Panc1 (cell line): ENCODE measurements around the gene ASAP2. TPM values are rescaled to one million over a fixed set of nuclear protein-coding genes. Genes with fewer than 3 reads are reported as not detected.

ENCODE experiments used
- ATAC-seq: fragments of 200-7000 bp; cut with Tn5 transposase; 2 replicates; pipeline ENCODE4 v1.9.1; 2020; ENCODE audit warnings: mild to moderate bottlenecking, moderate library complexity
- BruUV-seq: library from RNA; stranded (reverse); fragments of 400-500 nt; replicated peaks from 2 replicates; lab custom pipeline; 2021; lab: Mats Ljungman, UMichigan
- CTCF ChIA-PET: fragments of 300-600 bp; sonication (Branson Sonifier 250); formaldehyde crosslinking; loops from one replicate; lab custom pipeline; 2022; ENCODE audit warnings: antibody characterized with exemption; lab: Charles Lee
- POLR2A ChIA-PET: fragments of 300-600 bp; sonication (Branson Sonifier 250); formaldehyde crosslinking; loops from one replicate; lab custom pipeline; 2022; ENCODE audit warnings: antibody characterized with exemption; lab: Charles Lee
- DNase-seq: peaks from one replicate; pipeline ENCODE4 v3.0.0-alpha.2; 2010; ENCODE audit warnings: low read depth, low spot score
- H3K27ac ChIP-seq: 2 replicates; pipeline ENCODE4 v1.5.1; 2011; ENCODE audit warnings: mild to moderate bottlenecking, low read length, inconsistent platforms
- H3K27me3 ChIP-seq: fragments of 200-500 bp; sonication (Bioruptor generic); 2 replicates; pipeline ENCODE4 v1.6.0; 2014; ENCODE audit warnings: low read length, inconsistent platforms; ENCODE audit not compliant: control insufficient read depth, insufficient read depth
- H3K36me3 ChIP-seq: fragments of 200-500 bp; sonication (Bioruptor generic); 2 replicates; pipeline ENCODE4 v1.5.1; 2014; ENCODE audit warnings: inconsistent platforms, mild to moderate bottlenecking, low read length, moderate library complexity; ENCODE audit not compliant: control insufficient read depth, insufficient read depth
- H3K4me1 ChIP-seq: 2 replicates; pipeline ENCODE4 v1.5.1; 2011; ENCODE audit warnings: inconsistent platforms, mild to moderate bottlenecking, low read length, moderate library complexity; ENCODE audit not compliant: control insufficient read depth, insufficient read depth
- H3K4me3 ChIP-seq, 2 experiments: 2 replicates each; pipeline ENCODE4 v1.5.1; 2011 to 2012; ENCODE audit warnings: low read depth in 2 of 2, low read length in 2 of 2, mild to moderate bottlenecking in 2 of 2, inconsistent platforms in 1 of 2, moderate library complexity in 1 of 2
- H3K9me3 ChIP-seq: fragments of 200-500 bp; sonication (Bioruptor generic); 2 replicates; pipeline ENCODE4 v1.5.1; 2014; ENCODE audit warnings: low read depth, mild to moderate bottlenecking, inconsistent platforms, low read length, moderate library complexity; ENCODE audit not compliant: control insufficient read depth, insufficient read depth
- POLR2AphosphoS5 ChIP-seq: IDR thresholded peaks from 2 replicates; pipeline ENCODE4 v1.6.1; 2012; ENCODE audit warnings: mild to moderate bottlenecking, low read depth, low read length, moderate library complexity
- REST ChIP-seq, 2 experiments: IDR thresholded peaks; 2 replicates each; pipeline ENCODE4 v1.6.1; 2011 to 2012; ENCODE audit warnings: low read depth in 2 of 2, control low read depth in 1 of 2, low read length in 1 of 2, mild to moderate bottlenecking in 1 of 2, moderate library complexity in 1 of 2; ENCODE audit not compliant: insufficient read depth in 1 of 2
- SIN3A ChIP-seq: IDR thresholded peaks from 2 replicates; pipeline ENCODE4 v1.6.1; 2012; ENCODE audit warnings: low read depth, mild to moderate bottlenecking, low read length, moderate library complexity, borderline replicate concordance; ENCODE audit not compliant: insufficient read depth
- TCF7L2 ChIP-seq: IDR thresholded peaks from 2 replicates; pipeline ENCODE4 v1.6.1; 2011; ENCODE audit warnings: mild to moderate bottlenecking, low read depth, low read length, inconsistent platforms
- in situ Hi-C: cut with HindIII; loops from 2 replicates; pipeline ENCODE4 v1.10.0; 2016; ENCODE audit warnings: low sequenced_read_pairs, low pct_unique_long_range_greater_than_20kb
- intact Hi-C: fragments of 100-400 bp; cut with micrococcal nuclease; formaldehyde crosslinking; loops from one replicate; pipeline ENCODE4 v1.10.0; 2022; ENCODE audit not compliant: unreplicated experiment
- total RNA-seq: library from RNA; stranded (reverse); gene quantifications from one replicate; pipeline ENCODE4 v1.2.1, GENCODE V29; 2021; ENCODE audit not compliant: unreplicated experiment
- TF ChIP-seq, protein P1 (sequence below): fragments of 450-650 bp; IDR thresholded peaks from 2 replicates; pipeline ENCODE4 v1.5.1; 2017; ENCODE audit warnings: mild to moderate bottlenecking

Gene ASAP2
- total RNA-seq, 1 experiment from 2014 or later: 107 TPM

DNA sequence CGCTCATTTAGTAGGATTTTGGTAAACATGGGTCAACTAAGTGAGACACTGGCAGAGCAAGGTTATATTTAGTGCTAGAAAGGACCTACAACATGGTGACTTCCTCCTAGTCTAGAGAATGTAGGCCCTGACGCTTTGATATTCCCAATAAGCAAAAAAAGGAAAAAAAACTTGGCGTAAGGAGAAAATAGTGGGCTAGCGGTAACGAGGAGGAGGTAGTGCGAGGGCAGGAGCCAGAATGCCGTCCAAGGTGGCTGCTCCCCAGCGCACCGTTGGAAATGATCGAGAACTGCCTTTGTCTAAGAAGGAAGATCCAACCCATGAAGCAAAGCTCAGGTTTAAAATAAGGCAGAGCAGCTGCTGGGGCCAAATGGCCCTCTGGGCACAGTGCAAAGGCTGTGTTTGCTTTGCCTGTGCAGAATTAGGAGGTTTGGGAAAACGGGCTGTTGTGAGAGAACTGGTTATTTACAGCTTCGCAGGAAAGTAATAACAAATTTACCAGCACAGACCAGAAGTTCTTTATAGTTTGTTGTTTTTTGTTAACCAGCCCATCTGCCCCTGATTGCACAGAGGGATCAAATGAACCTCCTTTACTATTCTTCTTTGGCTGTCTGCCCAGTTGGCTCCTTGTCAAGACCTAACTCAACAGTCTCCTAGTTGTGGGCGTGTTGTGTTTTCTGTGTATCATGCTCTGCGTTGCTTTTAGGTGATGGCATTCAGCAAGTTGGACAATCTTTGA is 130.1 kb downstream of the ASAP2 start:
- peaks cover 25% of the 10 kb centered on the region for H3K36me3 ChIP-seq
- no TSS peak for BruUV-seq
- no peak for TF ChIP-seq POLR2AphosphoS5
- no peak for TF ChIP-seq TCF7L2
- TF ChIP-seq, protein P1, sequence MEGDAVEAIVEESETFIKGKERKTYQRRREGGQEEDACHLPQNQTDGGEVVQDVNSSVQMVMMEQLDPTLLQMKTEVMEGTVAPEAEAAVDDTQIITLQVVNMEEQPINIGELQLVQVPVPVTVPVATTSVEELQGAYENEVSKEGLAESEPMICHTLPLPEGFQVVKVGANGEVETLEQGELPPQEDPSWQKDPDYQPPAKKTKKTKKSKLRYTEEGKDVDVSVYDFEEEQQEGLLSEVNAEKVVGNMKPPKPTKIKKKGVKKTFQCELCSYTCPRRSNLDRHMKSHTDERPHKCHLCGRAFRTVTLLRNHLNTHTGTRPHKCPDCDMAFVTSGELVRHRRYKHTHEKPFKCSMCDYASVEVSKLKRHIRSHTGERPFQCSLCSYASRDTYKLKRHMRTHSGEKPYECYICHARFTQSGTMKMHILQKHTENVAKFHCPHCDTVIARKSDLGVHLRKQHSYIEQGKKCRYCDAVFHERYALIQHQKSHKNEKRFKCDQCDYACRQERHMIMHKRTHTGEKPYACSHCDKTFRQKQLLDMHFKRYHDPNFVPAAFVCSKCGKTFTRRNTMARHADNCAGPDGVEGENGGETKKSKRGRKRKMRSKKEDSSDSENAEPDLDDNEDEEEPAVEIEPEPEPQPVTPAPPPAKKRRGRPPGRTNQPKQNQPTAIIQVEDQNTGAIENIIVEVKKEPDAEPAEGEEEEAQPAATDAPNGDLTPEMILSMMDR: no peak
- no peak for TF ChIP-seq REST (IDR thresholded peaks at IDR 0.05; ENCODE audit: insufficient read depth in 1 of 2, low read depth in 2 of 2, low read length in 1 of 2)
- no peak for TF ChIP-seq SIN3A
- CTCF ChIA-PET: no interaction called here
- H3K27me3 ChIP-seq: no peaks in the 10 kb centered on the region
- ATAC-seq: no peak
- no peaks in the 10 kb centered on the region for H3K9me3 ChIP-seq
- no peak for DNase-seq
- no peak overlapping the region for H3K4me3 ChIP-seq
- intact Hi-C loops (no loop called here), in situ Hi-C loops (no loop called here)
- H3K27ac ChIP-seq: no peak overlapping the region
- POLR2A ChIA-PET: no interaction called here
- H3K4me1 ChIP-seq: peaks cover 6% of the 10 kb centered on the region

GRCh38 chr2:9337901-9338300 is 131.3 kb downstream of the ASAP2 start:
- CTCF ChIA-PET: no interaction called here
- POLR2A ChIA-PET: no interaction called here
- H3K27ac ChIP-seq: no peak overlapping the region
- no peaks in the 10 kb centered on the region for H3K9me3 ChIP-seq
- ATAC-seq: no peak
- in situ Hi-C loops (no loop called here), intact Hi-C loops (no loop called here)
- H3K4me3 ChIP-seq: no peak overlapping the region
- DNase-seq: no peak
- H3K27me3 ChIP-seq: no peaks in the 10 kb centered on the region
- peaks cover 24% of the 10 kb centered on the region for H3K36me3 ChIP-seq
- H3K4me1 ChIP-seq: peaks cover 1% of the 10 kb centered on the region
- TF ChIP-seq TCF7L2: no peak
- TF ChIP-seq REST (IDR thresholded peaks at IDR 0.05; ENCODE audit: insufficient read depth in 1 of 2, low read depth in 2 of 2, low read length in 1 of 2): no peak
- TF ChIP-seq POLR2AphosphoS5: no peak
- TF ChIP-seq, protein P1: no peak
- TF ChIP-seq SIN3A: no peak
- BruUV-seq: no TSS peak
